Inflammatory macrophage treated with lipopolysaccharide for 1 hour (primary cell): ENCODE measurements around the gene WDR72.
"Not testable (repeated sequence)": the region's sequence is repeated elsewhere in the genome, so short reads cannot be mapped to it uniquely, and the experiment has no call there.

ENCODE experiments used
- DNase-seq, 2 donors: peaks; one replicate each; pipeline ENCODE4 v3.0.0-alpha.2; 2020 to 2022

The WDR72 gene

DNA sequence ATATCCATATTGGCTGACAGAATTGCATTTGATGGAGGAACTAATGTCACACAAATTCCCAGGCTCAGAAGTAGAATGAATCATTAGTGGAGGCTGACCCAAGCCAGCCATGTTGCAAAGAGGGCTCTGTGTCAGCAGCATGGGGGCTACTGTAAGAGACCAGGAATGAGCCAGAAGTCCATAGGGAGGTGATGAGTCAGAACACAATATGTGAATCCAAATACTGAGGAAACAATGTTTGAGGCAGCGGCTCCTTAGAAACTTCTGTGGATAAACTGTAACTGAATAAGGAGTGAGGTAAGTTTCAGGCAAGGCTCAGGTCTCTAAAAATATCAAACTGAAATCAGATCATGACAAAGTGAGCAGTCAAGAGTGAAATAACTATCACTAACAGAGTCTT, 170.7 kb downstream of the WDR72 start:
- no peak for DNase-seq

DNA sequence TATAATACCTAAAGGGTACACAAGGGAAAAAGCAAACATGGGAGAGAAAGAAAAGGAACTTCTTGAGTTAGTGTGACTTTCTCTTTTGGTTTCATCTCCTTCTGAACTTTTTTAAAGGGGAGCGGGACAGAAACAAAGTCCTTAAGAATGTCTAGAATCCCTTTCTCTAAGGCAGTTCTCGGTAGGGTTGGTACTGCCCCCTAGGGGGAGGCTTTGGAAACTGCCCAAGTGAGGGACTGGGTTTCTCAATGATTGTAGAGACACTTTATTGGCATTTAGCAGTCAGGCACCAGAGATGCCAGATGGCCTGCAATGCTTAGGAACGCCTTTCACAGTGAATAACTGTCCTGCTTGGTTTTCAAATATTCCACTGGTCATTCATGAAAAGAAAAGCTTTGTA, 172.7 kb downstream of the WDR72 start:
- DNase-seq = peak; percentile 11 to 16

DNA sequence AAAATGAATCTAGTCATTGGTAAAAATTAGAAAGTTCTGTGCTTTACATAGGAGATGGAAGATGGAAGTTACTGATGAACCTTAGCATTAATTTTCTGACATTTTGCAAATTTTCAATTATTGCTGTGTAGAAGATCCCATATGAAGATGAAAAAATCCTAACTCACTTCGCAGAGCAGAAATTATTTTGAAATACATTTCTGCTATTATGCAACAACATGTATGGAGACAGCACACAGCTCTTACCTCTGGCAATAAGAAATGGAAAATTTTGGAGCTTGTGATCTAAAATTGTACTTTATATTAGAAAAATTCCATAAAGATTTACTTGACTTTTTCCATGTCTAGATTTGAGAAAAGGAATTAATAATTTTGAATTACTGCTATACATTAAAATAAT, 177.9 kb downstream of the WDR72 start:
- DNase-seq = no peak

DNA sequence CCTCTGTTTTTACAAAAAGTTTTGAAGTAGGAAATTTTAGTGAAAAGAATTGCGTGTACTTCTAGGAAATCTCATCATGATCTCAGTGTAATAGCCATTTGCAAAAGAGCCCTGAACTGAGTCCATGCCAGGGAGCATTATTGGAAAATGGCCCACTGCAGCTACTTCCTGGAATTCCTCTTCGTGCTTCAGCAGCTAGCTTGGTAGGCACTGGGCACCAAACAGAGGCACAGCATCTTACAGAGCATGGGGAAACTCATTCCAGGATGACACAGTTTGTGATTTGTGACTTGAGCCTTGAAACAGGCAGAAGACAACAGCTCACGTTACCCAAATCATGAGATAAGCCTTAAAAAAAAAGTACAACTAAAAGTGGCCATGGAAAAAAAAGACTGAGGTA, 179.1 kb downstream of the WDR72 start:
- DNase-seq = no peak

DNA sequence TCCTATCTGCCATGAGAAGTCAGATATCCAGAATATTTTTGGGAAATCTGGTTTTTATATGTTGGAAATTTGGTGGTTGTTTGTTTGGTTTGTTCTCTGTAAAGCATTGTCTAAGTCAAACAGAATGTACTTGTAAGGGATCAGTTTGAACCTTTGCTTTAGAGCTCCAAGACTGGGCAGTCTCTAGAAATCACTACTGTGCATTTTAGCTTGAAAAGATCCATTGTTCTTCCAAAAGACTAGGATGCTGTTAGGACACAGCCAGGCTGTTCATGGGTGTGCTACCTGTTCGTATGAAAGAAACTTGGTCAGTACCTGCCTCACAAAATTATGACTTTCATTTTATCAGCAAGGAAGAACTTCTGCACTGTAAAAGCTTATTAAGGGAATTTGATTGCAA, 182.6 kb downstream of the WDR72 start:
- DNase-seq = no peak

DNA sequence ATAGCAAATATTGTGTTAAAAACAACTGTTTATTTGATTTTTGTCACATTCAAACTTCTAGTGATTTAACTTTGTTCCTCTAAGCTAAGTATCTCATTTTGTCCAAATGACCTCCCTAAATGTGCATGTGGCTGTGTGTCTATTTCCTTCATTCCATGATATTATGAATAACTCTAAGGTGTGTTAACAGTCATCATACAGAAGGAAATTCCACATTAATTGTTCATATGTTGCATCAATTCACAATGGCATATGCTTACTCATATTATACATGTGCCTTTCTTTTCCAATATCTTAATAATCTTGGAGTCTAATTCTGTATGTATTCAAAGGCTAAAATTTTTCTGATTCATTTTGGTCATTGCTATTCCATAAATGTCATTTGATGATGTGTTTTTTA, 186.4 kb downstream of the WDR72 start:
- DNase-seq = no peak

DNA sequence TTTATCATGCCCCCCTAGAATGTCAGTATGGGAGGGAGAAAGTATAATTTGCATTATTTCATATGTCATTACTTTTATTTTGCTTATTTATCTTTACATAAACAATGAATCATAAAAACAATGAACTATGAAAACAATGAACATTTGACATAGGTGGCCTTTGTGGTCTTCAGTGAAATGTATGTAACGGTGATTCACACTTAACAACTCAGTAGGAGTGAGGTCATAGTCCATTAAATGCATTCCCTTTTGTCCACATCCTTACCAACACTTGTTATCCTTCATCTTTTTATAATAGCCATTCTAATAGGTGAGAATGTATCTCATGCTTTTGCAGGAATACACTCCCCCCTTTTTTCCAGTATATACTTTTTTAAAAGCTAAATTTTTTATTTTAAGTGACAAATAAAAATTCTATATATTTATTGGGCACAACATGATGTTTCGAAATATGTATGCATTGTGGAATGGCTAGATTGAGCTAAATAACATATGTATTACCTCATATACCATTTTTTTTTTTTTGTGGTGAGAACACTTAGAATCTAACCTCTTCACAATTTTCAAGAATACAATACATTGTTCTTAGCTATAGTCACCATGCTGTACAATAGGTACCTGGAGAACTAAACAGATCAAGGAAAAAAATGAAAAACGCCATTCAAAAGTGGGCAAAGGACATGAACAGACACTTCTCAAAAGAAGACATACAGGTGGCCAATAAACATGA, 189.5 kb downstream of the WDR72 start:
- no peak for DNase-seq

DNA sequence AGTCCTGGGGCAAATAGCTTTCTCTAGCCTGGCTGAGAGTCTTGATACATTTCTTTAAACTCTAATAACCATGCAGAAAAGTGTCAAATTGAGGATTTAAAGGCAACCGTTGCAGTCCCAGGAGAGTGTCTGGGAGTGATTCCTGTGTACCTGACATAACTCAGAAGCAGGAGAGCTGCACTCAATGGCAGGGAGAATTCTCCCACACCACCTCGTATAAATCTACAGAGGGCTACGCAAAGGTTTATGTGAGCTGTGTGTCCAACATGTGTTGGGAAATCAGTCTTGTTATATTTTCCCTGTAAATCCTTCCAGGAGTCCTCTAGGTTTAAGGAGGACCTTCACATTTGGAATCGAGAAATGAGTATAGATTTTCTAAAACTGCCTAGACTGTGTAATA, 192.6 kb downstream of the WDR72 start:
- no peak for DNase-seq

DNA sequence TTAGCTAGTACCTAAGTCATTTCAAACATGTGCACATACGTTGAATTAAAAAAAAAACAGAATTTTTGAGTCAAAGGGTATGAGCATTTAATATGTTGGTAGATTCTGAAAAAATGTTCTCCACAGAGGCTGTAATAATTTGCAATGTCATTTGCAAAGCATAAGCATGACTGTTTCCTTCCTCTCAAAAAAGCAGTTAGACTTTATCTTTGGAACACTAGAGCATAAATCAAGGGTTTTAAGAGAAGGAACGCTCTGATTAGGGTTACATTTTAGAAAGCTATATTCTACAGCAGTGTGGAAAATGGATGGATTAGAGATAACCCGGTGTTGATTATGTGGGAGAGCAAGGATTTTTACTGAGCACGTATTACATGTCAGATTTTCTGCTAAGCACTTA, 193.7 kb downstream of the WDR72 start:
- no peak for DNase-seq

DNA sequence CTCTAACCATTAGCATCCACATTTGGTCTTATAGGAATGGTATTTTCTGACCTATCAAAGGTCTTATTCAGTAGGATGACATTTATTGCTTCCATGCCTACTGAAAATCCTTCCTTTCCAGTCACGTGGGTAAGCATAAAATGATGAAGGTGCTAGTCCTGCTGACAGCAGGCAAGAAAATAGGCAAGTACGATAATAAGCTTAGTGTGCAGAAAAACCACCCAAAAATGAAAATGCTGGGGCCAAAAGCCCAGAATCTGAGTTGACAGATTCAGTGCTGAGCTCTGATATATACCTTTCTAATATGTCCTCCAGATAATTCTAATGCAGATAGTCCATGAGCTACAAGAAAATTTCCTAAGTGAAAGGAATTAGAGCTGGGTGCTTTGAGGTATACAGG, 194.8 kb downstream of the WDR72 start:
- no peak for DNase-seq

DNA sequence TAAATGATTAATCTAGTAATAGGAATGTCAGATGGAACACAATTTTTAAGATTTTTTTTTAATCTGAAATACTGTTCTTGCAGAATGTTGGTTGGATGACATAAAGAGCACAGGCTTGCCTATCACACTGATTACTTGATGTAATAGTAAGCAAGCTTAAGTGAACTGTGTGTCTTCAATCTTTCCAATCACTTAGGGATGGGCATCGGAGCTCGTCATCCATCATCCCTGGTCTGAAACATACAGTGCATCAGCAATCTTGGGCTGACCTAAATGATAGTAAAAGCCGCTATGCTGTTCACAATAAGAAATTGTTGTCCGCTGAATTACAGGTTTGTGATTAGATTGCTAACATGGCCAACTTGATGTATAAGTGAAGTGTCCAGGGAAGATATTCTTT, 195.8 kb downstream of the WDR72 start:
- no peak for DNase-seq

DNA sequence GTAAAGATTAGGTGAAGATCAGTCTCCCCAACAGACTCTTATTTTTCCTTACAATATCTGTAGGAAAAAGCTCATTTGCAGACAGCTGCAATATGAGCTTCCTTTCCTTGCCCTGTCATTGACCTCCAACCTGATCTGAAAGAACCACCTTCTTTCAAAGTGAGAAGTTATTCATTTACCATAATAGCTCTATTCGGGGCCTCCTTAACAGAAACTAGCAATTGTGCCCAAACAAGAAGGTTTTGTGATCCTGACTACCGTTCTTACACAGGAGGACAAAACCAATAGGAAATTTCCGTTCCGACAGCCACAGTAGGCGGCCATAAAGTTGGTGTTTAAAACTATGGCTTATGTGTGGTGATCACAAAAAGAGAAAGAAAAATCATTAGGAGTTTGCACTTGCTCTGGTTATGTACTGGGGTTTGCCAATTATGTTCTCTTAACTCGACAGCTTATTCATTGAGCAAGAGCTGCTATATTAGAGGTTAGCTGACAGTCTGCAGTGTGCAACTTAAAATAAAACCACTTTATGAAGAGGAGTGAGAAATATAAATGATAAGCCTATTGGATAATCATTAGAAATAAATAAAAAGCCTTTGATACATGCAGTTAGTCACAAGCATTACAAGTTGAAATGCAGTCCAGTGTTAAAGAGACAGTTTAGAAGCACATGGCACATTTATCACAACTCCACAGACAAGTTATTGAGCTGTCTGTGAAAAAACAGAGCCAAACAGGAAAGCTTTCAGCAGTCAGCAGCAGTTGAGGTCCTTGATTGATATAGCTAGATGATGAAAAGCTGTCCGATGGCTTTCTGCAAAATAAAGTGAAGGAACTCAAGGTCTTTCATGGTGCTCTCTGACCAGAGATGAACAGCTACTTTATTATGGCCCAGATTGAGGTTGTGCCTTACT, 199.8 kb downstream of the WDR72 start:
- DNase-seq = no peak

DNA sequence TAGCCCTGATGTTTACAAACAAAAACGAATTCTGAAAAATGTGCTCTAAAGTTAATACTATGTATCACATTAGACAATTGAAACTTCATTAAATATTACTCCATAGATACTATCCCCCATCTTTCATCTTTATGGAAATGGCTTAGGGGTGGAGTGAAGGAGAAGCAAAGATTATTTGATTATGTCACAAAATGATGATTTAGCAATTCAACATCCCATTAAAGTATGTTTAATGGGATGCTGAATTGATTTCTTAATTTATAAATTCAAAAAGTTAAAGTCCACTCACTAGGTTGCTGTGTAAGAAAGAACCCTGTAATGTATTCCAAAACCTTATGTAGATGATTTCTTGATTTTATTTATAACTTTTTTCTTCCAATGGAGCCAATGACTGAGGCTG, 201.1 kb downstream of the WDR72 start:
- no peak for DNase-seq

DNA sequence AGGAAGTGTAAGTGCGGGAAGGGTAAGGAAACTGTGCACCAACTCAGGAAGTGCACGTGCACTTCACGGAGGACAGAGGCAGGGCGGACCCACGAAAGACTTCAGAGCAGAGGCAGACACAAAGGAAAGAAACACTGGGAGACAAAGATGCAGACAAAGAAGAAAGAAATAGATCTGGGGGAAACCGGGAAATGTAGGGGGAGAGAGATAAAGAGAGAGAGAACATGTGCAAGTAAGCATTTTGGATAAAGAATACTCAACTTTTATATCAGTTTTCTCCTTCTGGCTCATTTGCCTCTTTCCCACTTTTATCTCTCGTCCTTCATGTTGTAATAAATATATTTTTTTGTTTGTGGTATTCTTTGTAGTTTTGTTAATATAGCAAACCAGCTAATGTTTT, 204.2 kb downstream of the WDR72 start:
- no peak for DNase-seq

DNA sequence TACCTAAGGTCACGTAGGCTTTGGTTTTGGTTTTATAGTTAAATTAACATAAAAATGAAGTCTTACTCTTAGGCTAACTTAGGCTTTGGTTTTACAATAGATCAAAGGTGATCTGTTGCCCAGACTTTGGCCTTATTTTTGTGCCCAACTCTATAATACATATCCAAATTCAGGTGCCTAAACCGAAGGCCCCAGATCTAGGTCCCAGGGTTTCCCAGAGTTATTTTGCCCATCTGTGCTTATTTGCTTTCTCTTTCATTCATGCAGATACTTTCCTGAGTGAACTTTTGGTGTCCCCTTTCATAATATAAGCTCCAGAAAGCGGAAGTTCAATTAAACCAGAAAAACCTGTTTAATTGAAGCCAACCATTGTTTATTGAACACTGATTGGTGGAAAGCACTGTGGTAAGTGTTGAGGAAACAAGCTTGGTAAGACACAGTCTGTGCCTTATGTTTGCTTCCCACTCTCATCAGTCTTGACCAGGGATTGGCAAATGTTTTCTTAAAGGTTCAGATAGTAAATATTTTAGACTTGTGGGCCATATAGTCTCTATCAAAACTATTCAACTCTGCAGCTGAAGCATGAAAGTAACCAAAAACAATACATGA, 209.7 kb downstream of the WDR72 start:
- DNase-seq = no peak

DNA sequence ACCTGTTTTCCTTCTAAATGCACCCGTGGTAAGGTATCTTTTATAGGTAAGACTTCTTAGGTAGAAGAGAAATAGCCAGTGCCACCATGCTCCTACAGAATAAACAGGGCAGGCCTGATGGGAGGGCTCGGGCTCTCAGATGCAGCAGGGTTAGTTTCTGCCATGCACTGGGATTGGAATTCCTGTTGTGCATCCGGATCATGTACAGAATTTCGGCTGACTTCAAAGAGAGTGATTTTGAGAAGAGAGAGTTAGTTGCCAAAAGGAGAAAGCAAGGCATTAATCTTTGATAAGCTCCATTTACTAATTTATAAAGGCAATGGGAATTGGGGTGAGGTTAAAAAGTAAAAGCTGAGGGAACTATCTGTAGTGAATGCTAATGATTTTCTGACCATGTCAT, 211.2 kb downstream of the WDR72 start:
- DNase-seq = no peak

DNA sequence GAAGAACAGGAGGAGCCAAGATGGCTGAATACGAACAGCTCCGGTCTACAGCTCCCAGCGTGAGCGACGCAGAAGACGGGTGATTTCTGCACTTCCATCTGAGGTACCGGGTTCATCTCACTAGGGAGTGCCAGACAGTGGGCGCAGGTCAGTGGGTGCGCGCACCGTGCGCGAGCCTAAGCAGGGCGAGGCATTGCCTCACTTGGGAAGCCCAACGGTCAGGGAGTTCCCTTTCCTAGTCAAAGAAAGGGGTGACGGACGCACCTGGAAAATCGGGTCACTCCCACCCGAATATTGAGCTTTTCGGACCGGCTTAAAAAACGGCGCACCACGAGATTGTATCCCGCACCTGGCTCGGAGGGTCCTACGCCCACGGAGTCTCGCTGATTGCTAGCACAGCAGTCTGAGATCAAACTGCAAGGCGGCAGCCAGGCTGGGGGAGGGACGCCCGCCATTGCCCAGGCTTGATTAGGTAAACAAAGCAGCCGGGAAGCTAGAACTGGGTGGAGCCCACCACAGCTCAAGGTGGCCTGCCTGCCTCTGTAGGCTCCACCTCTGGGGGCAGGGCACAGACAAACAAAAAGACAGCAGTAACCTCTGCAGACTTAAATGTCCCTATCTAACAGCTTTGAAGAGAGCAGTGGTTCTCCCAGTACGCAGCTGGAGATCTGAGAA, 218.7 kb downstream of the WDR72 start:
- not testable (repeated sequence) for DNase-seq

DNA sequence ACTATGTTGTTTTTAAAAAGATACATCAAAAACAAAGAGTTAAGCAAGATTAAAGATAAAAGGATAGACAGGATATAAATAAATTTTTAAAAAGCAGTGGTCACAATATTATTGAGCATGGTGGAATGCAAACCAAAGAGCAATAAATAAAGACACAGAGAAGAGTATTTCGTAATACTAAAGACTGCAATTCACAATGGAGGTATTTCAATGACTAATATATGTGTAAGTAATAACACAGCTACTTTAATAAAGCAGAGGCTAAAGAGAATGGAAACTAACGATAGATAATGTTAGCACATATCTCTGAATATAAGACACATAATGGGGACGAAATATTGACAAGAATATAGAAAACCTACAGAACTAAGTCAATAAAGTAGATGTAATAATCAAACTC, 219.6 kb downstream of the WDR72 start:
- no peak for DNase-seq

DNA sequence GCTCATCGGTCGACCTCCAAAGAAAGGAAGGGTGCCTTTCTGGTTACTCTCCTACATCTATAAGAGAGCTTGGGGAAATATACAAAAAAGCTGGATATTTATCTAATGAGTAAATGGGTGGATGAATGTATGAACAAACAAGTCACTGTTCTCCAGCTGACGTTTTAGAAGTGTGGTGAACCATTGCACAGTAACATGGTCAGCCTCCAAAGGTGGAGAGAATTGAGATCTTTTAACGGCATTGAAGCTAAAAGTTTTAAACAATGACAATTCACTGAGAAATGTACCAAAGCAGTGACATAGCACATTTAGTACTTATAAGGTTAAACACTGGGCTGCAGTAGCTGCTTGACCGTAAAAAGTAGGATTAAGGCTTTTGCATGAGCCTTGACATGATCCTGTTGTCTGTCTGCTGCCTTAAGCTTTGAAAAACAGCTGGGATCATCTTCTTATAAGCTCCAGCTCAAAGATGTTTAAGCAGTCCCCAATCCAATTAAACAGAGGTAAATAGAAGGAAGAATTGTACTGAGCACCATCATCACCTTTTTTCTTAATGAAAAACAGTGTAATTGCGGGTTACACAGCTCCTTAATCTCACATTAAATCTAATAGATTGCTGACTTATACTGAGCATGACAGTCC, 222.9 kb downstream of the WDR72 start:
- DNase-seq = no peak

DNA sequence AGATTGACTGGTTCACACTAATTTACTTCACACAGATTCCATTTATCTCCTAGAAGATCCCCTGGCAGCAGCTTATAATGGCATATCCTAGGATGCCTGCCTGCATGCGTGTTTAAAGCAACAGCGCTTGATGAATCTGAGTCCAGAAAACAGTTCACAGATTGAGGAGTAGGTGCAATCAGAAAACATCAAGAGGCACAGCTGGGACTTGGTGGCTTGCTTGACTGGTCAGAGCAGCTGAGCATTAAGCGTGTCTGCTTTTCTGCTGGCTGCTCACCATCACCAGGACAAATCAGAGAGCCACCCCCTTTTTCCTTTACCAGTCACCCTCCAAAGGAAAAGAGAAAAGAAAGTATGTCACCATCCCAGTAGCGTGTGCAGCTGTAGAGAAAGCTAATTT, 223.6 kb downstream of the WDR72 start:
- DNase-seq = no peak

DNA sequence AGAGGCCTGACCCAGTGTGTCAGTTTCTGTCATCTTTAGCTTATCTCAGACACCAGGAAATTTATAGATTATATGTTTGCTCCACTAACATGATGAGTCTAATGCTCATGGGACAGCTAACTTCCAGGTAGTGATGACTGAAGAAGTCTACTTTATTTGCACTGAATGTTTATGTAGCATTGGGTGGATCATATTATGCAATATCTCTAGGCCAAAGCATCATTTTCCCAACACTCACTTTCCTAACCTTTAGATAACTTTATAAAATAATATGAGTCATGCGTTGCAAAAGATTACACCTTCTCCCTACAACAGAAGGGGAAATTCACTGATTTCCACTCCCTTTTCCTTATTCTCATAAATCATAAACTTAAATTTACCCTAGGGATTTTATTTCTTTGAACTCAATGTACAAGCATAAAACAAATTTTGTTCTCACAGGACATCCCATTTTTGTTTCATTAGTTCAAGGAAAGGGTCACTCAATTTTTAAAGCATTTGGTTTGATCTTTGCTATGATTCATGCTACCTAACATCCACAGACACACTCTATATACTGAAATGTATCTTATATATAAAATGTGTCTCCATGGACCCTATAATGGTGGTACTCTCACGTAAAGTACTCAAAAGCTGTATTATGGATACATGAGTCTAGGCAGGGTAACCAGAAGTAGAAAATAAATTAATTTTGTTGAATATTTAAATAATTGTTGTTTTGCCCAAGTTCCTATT, 225.2 kb downstream of the WDR72 start:
- DNase-seq = no peak

DNA sequence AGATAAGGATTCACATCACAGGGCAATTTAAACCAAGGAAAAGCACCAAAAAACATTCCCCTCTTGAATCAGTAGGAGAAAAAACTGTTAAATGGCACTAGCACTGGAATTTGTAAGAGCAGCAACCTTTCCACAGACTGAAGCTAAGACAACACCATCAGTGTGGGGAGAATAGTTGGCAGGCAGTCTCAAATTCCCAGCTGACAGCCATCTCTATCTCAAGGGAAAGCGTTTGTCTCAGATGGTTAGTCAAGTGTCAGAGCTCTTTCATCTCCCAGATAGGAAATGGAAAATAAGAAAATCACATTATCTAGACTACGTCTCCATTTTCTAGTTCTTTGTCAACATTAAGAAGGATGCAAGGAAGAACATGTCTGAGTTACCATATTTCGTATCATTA, 228.7 kb downstream of the WDR72 start:
- no peak for DNase-seq
